ENCODE measurements around the gene WDR7.

The WDR7 gene

GRCh38 chr18:56639104-56639381 lies 12.1 kb upstream of the WDR7 start:
- Histone ChIP-seq H3K36me3 (ENCODE audit: control insufficient read depth, insufficient read depth, low read length) (no peaks in the 10 kb centered on the region), H3K27ac (ENCODE audit: insufficient read depth, low read depth, low read length, poor library complexity, severe bottlenecking) (no peak overlapping the region), H3K4me1 (ENCODE audit: control insufficient read depth, insufficient read depth, low read length) (no peaks in the 10 kb centered on the region), H3K4me3 (ENCODE audit: insufficient read depth, low read depth, low read length) (peak overlapping the region; percentile 90), H3K9me3 (ENCODE audit: control insufficient read depth, low read length) (no peaks in the 10 kb centered on the region), H3K27me3 (ENCODE audit: control insufficient read depth, insufficient read depth, low read length, poor library complexity, severe bottlenecking) (no peaks in the 10 kb centered on the region)
- 89 to 95% methylated on average over 6 of the region's 6 CpGs for WGBS, 2 experiments

GRCh38 chr18:56639571-56639970 lies 11.6 kb upstream of the WDR7 start:
- H3K9me3 ChIP-seq (ENCODE audit: control insufficient read depth, low read length), result no peaks in the 10 kb centered on the region
- H3K27me3 ChIP-seq (ENCODE audit: control insufficient read depth, insufficient read depth, low read length, poor library complexity, severe bottlenecking), result no peaks in the 10 kb centered on the region
- H3K36me3 ChIP-seq (ENCODE audit: control insufficient read depth, insufficient read depth, low read length), result no peaks in the 10 kb centered on the region
- no peak overlapping the region for H3K27ac ChIP-seq (ENCODE audit: insufficient read depth, low read depth, low read length, poor library complexity, severe bottlenecking)
- no peak overlapping the region for H3K4me3 ChIP-seq (ENCODE audit: insufficient read depth, low read depth, low read length)
- no peaks in the 10 kb centered on the region for H3K4me1 ChIP-seq (ENCODE audit: control insufficient read depth, insufficient read depth, low read length)
- WGBS, 2 experiments, result 91 to 95% methylated on average over 9 of the region's 9 CpGs

- Histone ChIP-seq H3K9me3 (ENCODE audit: control insufficient read depth, low read length) (no peaks in the 10 kb centered on the region), H3K36me3 (ENCODE audit: control insufficient read depth, insufficient read depth, low read length) (no peaks in the 10 kb centered on the region), H3K4me3 (ENCODE audit: insufficient read depth, low read depth, low read length) (no peak overlapping the region), H3K4me1 (ENCODE audit: control insufficient read depth, insufficient read depth, low read length) (no peaks in the 10 kb centered on the region), H3K27ac (ENCODE audit: insufficient read depth, low read depth, low read length, poor library complexity, severe bottlenecking) (no peak overlapping the region), H3K27me3 (ENCODE audit: control insufficient read depth, insufficient read depth, low read length, poor library complexity, severe bottlenecking) (no peaks in the 10 kb centered on the region)
- 89 to 90% methylated on average over 8 of the region's 8 CpGs for WGBS, 2 experiments
These were observed 9.3 kb upstream of the WDR7 start for GRCh38 chr18:56641714-56642337.

GRCh38 chr18:56643381-56643780 lies 7.8 kb upstream of the WDR7 start:
- no peaks in the 10 kb centered on the region for H3K27me3 ChIP-seq (ENCODE audit: control insufficient read depth, insufficient read depth, low read length, poor library complexity, severe bottlenecking)
- no peaks in the 10 kb centered on the region for H3K36me3 ChIP-seq (ENCODE audit: control insufficient read depth, insufficient read depth, low read length)
- no peak overlapping the region for H3K4me3 ChIP-seq (ENCODE audit: insufficient read depth, low read depth, low read length)
- no peaks in the 10 kb centered on the region for H3K4me1 ChIP-seq (ENCODE audit: control insufficient read depth, insufficient read depth, low read length)
- 98 to 100% methylated on average over 2 to 3 of the region's 3 CpGs for WGBS, 2 experiments
- H3K27ac ChIP-seq (ENCODE audit: insufficient read depth, low read depth, low read length, poor library complexity, severe bottlenecking), result no peak overlapping the region
- H3K9me3 ChIP-seq (ENCODE audit: control insufficient read depth, low read length), result no peaks in the 10 kb centered on the region

- Histone ChIP-seq H3K4me1 (ENCODE audit: control insufficient read depth, insufficient read depth, low read length) (no peaks in the 10 kb centered on the region), H3K27me3 (ENCODE audit: control insufficient read depth, insufficient read depth, low read length, poor library complexity, severe bottlenecking) (no peaks in the 10 kb centered on the region), H3K9me3 (ENCODE audit: control insufficient read depth, low read length) (no peaks in the 10 kb centered on the region), H3K27ac (ENCODE audit: insufficient read depth, low read depth, low read length, poor library complexity, severe bottlenecking) (no peak overlapping the region), H3K4me3 (ENCODE audit: insufficient read depth, low read depth, low read length) (no peak overlapping the region), H3K36me3 (ENCODE audit: control insufficient read depth, insufficient read depth, low read length) (no peaks in the 10 kb centered on the region)
- WGBS, 2 experiments, result 77 to 94% methylated on average over 2 to 4 of the region's 5 CpGs
These were observed 5.6 kb upstream of the WDR7 start for GRCh38 chr18:56645415-56646016.

- Histone ChIP-seq H3K36me3 (ENCODE audit: control insufficient read depth, insufficient read depth, low read length) (no peaks in the 10 kb centered on the region), H3K4me3 (ENCODE audit: insufficient read depth, low read depth, low read length) (no peak overlapping the region), H3K27ac (ENCODE audit: insufficient read depth, low read depth, low read length, poor library complexity, severe bottlenecking) (no peak overlapping the region), H3K27me3 (ENCODE audit: control insufficient read depth, insufficient read depth, low read length, poor library complexity, severe bottlenecking) (no peaks in the 10 kb centered on the region), H3K9me3 (ENCODE audit: control insufficient read depth, low read length) (no peaks in the 10 kb centered on the region), H3K4me1 (ENCODE audit: control insufficient read depth, insufficient read depth, low read length) (no peaks in the 10 kb centered on the region)
These were observed 4.1 kb upstream of the WDR7 start for GRCh38 chr18:56647071-56647470.

GRCh38 chr18:56647951-56648893 lies 2.9 kb upstream of the WDR7 start:
- 73 to 86% methylated on average over 2 to 3 of the region's 3 CpGs for WGBS, 2 experiments
- Histone ChIP-seq H3K27ac (ENCODE audit: insufficient read depth, low read depth, low read length, poor library complexity, severe bottlenecking) (no peak overlapping the region), H3K36me3 (ENCODE audit: control insufficient read depth, insufficient read depth, low read length) (no peaks in the 10 kb centered on the region), H3K27me3 (ENCODE audit: control insufficient read depth, insufficient read depth, low read length, poor library complexity, severe bottlenecking) (no peaks in the 10 kb centered on the region), H3K9me3 (ENCODE audit: control insufficient read depth, low read length) (no peaks in the 10 kb centered on the region), H3K4me3 (ENCODE audit: insufficient read depth, low read depth, low read length) (no peak overlapping the region), H3K4me1 (ENCODE audit: control insufficient read depth, insufficient read depth, low read length) (no peaks in the 10 kb centered on the region)

- H3K27me3 ChIP-seq (ENCODE audit: control insufficient read depth, insufficient read depth, low read length, poor library complexity, severe bottlenecking), result no peaks in the 10 kb centered on the region
- H3K36me3 ChIP-seq (ENCODE audit: control insufficient read depth, insufficient read depth, low read length), result no peaks in the 10 kb centered on the region
- no peaks in the 10 kb centered on the region for H3K4me1 ChIP-seq (ENCODE audit: control insufficient read depth, insufficient read depth, low read length)
- H3K27ac ChIP-seq (ENCODE audit: insufficient read depth, low read depth, low read length, poor library complexity, severe bottlenecking), result no peak overlapping the region
- no peaks in the 10 kb centered on the region for H3K9me3 ChIP-seq (ENCODE audit: control insufficient read depth, low read length)
- no peak overlapping the region for H3K4me3 ChIP-seq (ENCODE audit: insufficient read depth, low read depth, low read length)
- WGBS, 2 experiments, result 95 to 96% methylated on average over 1 of the region's 1 CpG
These were observed 1.2 kb upstream of the WDR7 start for GRCh38 chr18:56649996-56650395.

- H3K36me3 ChIP-seq (ENCODE audit: control insufficient read depth, insufficient read depth, low read length), result no peaks in the 10 kb centered on the region
- H3K4me3 ChIP-seq (ENCODE audit: insufficient read depth, low read depth, low read length), result peak overlapping the region; percentile 96
- no peaks in the 10 kb centered on the region for H3K27me3 ChIP-seq (ENCODE audit: control insufficient read depth, insufficient read depth, low read length, poor library complexity, severe bottlenecking)
- H3K9me3 ChIP-seq (ENCODE audit: control insufficient read depth, low read length), result no peaks in the 10 kb centered on the region
- WGBS, 2 experiments, result 18 to 19% methylated on average over 5 of the region's 5 CpGs
- no peaks in the 10 kb centered on the region for H3K4me1 ChIP-seq (ENCODE audit: control insufficient read depth, insufficient read depth, low read length)
- peak overlapping the region; percentile 85 for H3K27ac ChIP-seq (ENCODE audit: insufficient read depth, low read depth, low read length, poor library complexity, severe bottlenecking)
These were observed 573 bp downstream of the WDR7 start for GRCh38 chr18:56651771-56652092.

- Histone ChIP-seq H3K9me3 (ENCODE audit: control insufficient read depth, low read length) (no peaks in the 10 kb centered on the region), H3K36me3 (ENCODE audit: control insufficient read depth, insufficient read depth, low read length) (no peaks in the 10 kb centered on the region), H3K4me1 (ENCODE audit: control insufficient read depth, insufficient read depth, low read length) (no peaks in the 10 kb centered on the region), H3K27me3 (ENCODE audit: control insufficient read depth, insufficient read depth, low read length, poor library complexity, severe bottlenecking) (no peaks in the 10 kb centered on the region), H3K4me3 (ENCODE audit: insufficient read depth, low read depth, low read length) (no peak overlapping the region), H3K27ac (ENCODE audit: insufficient read depth, low read depth, low read length, poor library complexity, severe bottlenecking) (no peak overlapping the region)
- WGBS, 2 experiments, result 88 to 97% methylated on average over 4 of the region's 4 CpGs
These were observed 1.6 kb downstream of the WDR7 start for GRCh38 chr18:56652802-56653201.

Data from ectodermal cell (in vitro differentiated cells).